IPS-20b (cell line): Measurements from ENCODE around the gene LBHD2.
A peak's percentile ranks its signal among the peaks of the same experiment; 100 is the strongest.

Source experiments
- H3K27ac ChIP-seq: one replicate; pipeline ENCODE4 v1.5.1; 2013; ENCODE audit warnings: low read length
- H3K27me3 ChIP-seq: 2 replicates; pipeline ENCODE4 v1.6.1; 2013; ENCODE audit warnings: mild to moderate bottlenecking, low read length, inconsistent platforms; ENCODE audit not compliant: insufficient read depth
- H3K36me3 ChIP-seq: 2 replicates; pipeline ENCODE4 v1.6.1; 2013; ENCODE audit warnings: low read depth, mild to moderate bottlenecking, inconsistent platforms, low read length, moderate library complexity; ENCODE audit not compliant: insufficient read depth
- H3K4me1 ChIP-seq: 2 replicates; pipeline ENCODE4 v1.6.1; 2013; ENCODE audit warnings: mild to moderate bottlenecking, control low read depth, inconsistent platforms, low read length, moderate library complexity; ENCODE audit not compliant: insufficient read depth
- H3K4me3 ChIP-seq: 2 replicates; pipeline ENCODE4 v1.5.1; 2013; ENCODE audit warnings: mild to moderate bottlenecking, low read length, inconsistent platforms
- H3K9ac ChIP-seq: 2 replicates; pipeline ENCODE4 v1.6.1; 2013; ENCODE audit warnings: low read depth, mild to moderate bottlenecking, inconsistent platforms, low read length, moderate library complexity
- H3K9me3 ChIP-seq: 2 replicates; pipeline ENCODE4 v1.6.1; 2013; ENCODE audit warnings: mild to moderate bottlenecking, low read depth, low read length, inconsistent platforms; ENCODE audit not compliant: insufficient read depth

The LBHD2 gene

DNA sequence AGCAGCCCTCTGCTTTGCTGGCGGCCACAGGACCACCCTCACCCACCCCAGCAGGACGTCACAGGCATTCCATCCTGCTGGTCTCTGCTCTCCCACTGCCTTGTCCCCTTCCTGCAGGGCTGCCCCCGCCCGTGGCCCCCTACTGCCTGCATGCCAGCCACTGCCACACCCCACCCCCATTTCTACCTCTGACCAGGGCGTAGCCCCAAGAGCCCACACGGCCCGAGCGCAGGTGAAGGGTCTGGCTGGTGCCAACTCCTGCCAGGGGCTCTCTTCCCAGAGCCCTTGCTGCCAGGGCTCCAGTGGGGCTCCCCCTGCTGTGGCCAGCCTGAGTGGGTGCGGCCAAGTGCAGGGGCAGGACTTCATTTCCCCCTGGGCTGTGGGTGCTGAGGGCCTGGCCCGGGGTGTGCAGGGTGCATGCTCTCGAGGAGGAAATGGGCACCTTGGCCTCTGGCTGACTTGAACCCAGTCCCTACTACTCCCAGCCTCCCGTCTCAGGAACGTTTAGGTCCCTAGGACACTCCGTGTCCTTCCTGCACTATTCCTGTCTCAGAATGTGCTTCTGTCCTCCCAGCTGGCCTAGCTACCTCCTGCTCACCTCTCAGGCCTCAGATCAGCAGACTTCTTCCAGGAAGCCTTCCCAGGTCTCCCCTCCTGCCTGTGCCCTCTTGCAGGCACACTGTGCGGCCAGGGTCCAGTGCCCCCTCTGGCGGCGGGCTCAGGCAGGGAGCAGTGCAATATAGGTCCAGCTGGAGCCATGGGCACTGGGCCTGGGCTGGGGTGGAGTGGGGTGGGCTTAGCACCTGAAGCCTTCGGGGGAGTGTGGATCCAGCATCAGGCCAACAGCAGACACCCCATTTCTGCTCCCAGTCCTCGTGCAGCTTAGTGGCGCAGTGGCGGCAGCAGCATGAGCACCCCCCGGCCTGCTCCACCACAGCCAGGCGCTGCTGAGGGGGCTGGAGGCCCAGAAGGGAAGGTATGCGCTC lies 1.4 kb downstream of the LBHD2 start:
- Histone ChIP-seq H3K9ac (no peak overlapping the region), H3K9me3 (no peaks in the 10 kb centered on the region), H3K36me3 (no peaks in the 10 kb centered on the region), H3K4me3 (no peak overlapping the region), H3K4me1 (no peaks in the 10 kb centered on the region), H3K27me3 (peaks cover 57% of the 10 kb centered on the region), H3K27ac (no peak overlapping the region)

- Histone ChIP-seq H3K9me3 (no peaks in the 10 kb centered on the region), H3K27ac (no peak overlapping the region), H3K27me3 (peaks cover 55% of the 10 kb centered on the region), H3K9ac (no peak overlapping the region), H3K4me3 (no peak overlapping the region), H3K4me1 (no peaks in the 10 kb centered on the region), H3K36me3 (no peaks in the 10 kb centered on the region)
Observed at GRCh38 chr14:103086771-103087342, 2.8 kb downstream of the LBHD2 start.

DNA sequence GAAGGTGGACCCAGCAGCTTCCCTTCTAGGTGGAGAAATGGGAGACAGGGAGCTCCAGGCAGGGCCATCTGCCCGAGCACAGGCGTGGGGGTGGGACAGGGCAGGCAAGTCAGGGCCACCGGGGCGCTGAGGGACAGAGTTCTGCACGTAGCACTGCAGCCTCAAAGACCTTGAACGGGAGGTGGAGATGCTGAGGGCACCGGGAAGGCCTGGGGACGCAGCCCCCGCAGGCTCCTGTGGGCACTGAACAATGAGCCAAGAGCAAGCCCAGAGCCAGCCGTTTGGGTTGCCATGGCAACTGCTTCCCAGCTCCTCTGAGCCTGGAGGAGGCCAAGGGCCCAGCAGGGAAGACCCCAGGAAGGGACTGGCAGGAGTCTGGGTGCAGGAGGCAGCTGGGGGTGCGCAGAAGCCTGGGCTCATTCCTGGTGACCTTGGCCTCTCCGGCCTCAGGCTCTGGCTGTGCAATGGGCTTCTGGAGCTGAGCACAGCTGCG lies 3.4 kb downstream of the LBHD2 start:
- H3K36me3 ChIP-seq: no peaks in the 10 kb centered on the region
- no peaks in the 10 kb centered on the region for H3K9me3 ChIP-seq
- H3K9ac ChIP-seq: no peak overlapping the region
- peaks cover 52% of the 10 kb centered on the region for H3K27me3 ChIP-seq
- no peaks in the 10 kb centered on the region for H3K4me1 ChIP-seq
- no peak overlapping the region for H3K27ac ChIP-seq
- no peak overlapping the region for H3K4me3 ChIP-seq

DNA sequence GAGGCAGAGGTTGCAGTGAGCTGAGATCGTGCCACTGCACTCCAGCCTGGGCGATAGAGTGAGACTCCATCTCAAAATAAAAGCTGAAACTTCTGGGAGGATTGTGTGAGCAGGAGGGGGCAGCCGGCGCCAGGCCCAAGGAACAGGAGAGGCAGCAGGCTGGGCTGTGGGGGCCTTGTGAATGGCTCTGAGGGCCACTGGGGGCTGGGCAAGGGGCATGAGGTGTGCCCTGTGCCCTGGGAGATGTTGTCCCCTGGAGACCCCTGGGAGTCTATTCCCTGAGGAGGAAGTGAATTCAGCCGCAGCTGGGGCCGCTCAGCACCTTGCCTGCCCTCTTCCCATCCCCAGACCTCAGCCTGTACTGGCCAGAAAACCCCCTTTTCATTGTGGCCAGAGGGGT lies 4.9 kb downstream of the LBHD2 start:
- H3K4me3 ChIP-seq: no peak overlapping the region
- no peaks in the 10 kb centered on the region for H3K4me1 ChIP-seq
- H3K36me3 ChIP-seq: no peaks in the 10 kb centered on the region
- H3K9ac ChIP-seq: no peak overlapping the region
- peaks cover 38% of the 10 kb centered on the region for H3K27me3 ChIP-seq
- H3K9me3 ChIP-seq: no peaks in the 10 kb centered on the region
- no peak overlapping the region for H3K27ac ChIP-seq

DNA sequence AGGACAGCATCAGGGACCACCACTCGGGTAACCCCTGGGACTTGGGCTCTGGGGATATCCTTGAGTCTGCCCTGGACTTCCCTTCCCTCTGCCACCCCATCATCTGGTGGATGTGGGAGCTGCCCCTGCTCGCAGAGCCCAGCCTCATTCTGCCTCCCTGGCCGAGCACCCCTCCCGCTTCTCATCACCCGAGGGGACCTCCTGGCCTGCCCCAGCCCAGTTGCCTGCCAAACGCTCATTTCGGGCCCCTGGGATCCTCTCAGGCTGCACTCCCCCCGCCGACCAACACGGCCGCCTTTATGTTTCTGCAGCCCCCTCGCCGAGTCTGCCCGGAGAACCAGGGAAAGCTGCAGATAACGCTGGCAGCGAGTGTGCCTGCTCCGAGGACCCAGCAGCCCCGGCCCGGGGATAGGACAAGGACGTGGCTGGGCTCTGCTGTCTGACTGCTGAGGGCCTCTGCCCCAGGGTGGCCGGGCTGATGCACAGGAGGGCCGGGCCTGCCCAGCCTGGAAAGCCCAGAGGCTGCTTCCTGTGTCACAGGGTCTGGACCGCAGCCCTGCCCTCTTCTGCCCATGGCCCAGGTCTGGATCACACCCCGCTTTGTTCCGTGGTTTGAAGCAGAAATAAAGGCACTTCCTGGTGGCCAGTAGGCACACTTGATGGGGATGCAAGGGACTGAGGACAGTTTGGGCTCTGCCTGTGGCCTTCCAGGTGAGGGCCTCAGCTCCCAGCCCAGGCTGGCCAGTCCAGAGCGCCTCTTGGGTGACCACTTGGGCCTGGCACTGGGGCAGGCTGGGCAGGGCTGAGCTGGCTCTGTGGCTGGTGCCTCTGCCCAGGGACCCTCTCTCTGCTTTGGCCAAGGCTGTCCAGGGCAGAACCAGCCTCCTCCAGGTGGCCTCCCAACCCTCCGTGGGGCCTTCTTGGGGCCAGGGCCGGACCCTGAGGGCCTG lies 5.7 kb downstream of the LBHD2 start:
- no peaks in the 10 kb centered on the region for H3K4me1 ChIP-seq
- peaks cover 30% of the 10 kb centered on the region for H3K27me3 ChIP-seq
- H3K36me3 ChIP-seq: no peaks in the 10 kb centered on the region
- no peaks in the 10 kb centered on the region for H3K9me3 ChIP-seq
- H3K4me3 ChIP-seq: no peak overlapping the region
- H3K9ac ChIP-seq: no peak overlapping the region
- no peak overlapping the region for H3K27ac ChIP-seq

- no peak overlapping the region for H3K27ac ChIP-seq
- H3K9me3 ChIP-seq: no peaks in the 10 kb centered on the region
- peaks cover 21% of the 10 kb centered on the region for H3K27me3 ChIP-seq
- H3K9ac ChIP-seq: no peak overlapping the region
- H3K36me3 ChIP-seq: no peaks in the 10 kb centered on the region
- H3K4me3 ChIP-seq: peak overlapping the region; percentile 58; the same call in 1 of the 2 replicates
- no peaks in the 10 kb centered on the region for H3K4me1 ChIP-seq
Observed at GRCh38 chr14:103090481-103091020, 6.5 kb downstream of the LBHD2 start.

- no peak overlapping the region for H3K9ac ChIP-seq
- H3K27ac ChIP-seq: no peak overlapping the region
- peak overlapping the region; percentile 58; the same call in 1 of the 2 replicates for H3K4me3 ChIP-seq
Observed at GRCh38 chr14:103091041-103091882, 7.3 kb downstream of the LBHD2 start.

DNA sequence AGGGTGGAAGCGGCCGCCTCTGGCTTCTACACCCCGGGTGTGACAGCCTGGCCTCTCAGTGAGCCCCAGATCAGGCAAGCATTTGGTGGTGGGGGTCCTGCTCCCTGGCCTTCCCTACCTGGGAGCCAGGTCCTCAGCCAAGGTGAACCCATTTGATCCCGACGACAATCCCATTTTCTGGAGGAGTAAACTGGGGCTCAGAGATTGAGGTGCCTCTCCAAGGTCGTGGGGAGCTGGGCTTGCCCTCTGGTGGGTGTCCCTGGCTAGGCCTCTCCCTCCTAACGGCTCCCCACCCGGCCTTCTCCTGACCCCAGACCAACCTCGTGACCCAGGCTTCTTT lies 7.8 kb downstream of the LBHD2 start:
- H3K27ac ChIP-seq: no peak overlapping the region
- H3K27me3 ChIP-seq: peaks cover 20% of the 10 kb centered on the region
- no peaks in the 10 kb centered on the region for H3K9me3 ChIP-seq
- H3K4me3 ChIP-seq: peak overlapping the region; percentile 58; the same call in 1 of the 2 replicates
- H3K4me1 ChIP-seq: no peaks in the 10 kb centered on the region
- no peak overlapping the region for H3K9ac ChIP-seq
- no peaks in the 10 kb centered on the region for H3K36me3 ChIP-seq

More at GRCh38 chr14:103091041-103091882, 7.3 kb downstream of the LBHD2 start:
- H3K9me3 ChIP-seq: no peaks in the 10 kb centered on the region
- no peaks in the 10 kb centered on the region for H3K4me1 ChIP-seq
- H3K27me3 ChIP-seq: peaks cover 20% of the 10 kb centered on the region
- H3K36me3 ChIP-seq: no peaks in the 10 kb centered on the region

DNA sequence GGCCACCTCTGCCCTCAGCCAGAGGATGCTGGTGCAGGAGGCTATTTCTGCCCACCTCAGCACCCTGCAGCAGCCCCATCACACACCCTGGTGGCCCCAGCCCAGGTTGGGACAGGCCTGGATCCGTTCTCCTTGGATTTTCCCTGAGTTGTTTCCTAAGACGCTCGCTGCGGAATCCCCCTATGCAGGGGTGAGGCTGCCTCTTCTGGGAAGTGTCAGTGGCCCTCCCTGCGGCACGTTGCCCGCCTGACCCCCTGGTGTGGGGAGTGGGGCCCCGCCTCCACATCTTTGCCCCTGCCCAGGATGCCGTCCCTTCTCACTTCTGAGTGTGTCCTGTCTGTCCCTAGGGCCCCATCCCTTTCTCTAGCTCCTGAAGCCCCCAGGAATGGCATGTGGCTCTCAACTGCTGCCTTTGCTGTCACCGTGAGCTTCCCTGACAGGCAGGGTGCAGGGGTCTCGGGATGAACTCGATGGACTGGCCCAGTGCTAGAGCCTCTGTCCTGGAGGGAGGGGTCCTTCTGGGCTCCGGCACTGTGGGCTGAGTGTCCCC lies 9.9 kb downstream of the LBHD2 start:
- Histone ChIP-seq H3K4me1 (no peaks in the 10 kb centered on the region), H3K36me3 (no peaks in the 10 kb centered on the region), H3K4me3 (no peak overlapping the region), H3K9ac (no peak overlapping the region), H3K27me3 (peaks cover 20% of the 10 kb centered on the region), H3K9me3 (no peaks in the 10 kb centered on the region), H3K27ac (no peak overlapping the region)

- Histone ChIP-seq H3K27ac (no peak within 1 kb of the TSS), H3K9ac (no peak within 1 kb of the TSS), H3K36me3 (no peaks in the 10 kb centered on the region), H3K4me3 (no peak within 1 kb of the TSS), H3K4me1 (no peaks in the 10 kb centered on the region; the same call in 1 of the 2 replicates), H3K9me3 (no peaks in the 10 kb centered on the region), H3K27me3 (peaks cover 20% of the 10 kb centered on the region)
Observed at GRCh38 chr14:103094406-103095209, 10.6 kb downstream of the LBHD2 start, which contains the start of gene EXOC3L4. Gene EXOC3L4 (plus strand): TSS chr14:103094725. CDS start chr14:103100220, 5,495 bp downstream.
